Hepatocyte (in vitro differentiated cells): Measurements from ENCODE around the gene CREBBP.

Experiments used
- CTCF ChIP-seq: fragments of 200-600 bp; sonication (generic); IDR thresholded peaks from 2 replicates; pipeline ENCODE4 v1.5.1; 2016; ENCODE audit warnings: antibody characterized with exemption, mild to moderate bottlenecking; ENCODE audit not compliant: poor library complexity
- EZH2 ChIP-seq: fragments of 200-600 bp; sonication (generic); IDR thresholded peaks from 2 replicates; pipeline ENCODE4 v1.6.1; 2016; ENCODE audit warnings: antibody characterized with exemption, mild to moderate bottlenecking, borderline replicate concordance
- EZH2phosphoT487 ChIP-seq: fragments of 200-600 bp; sonication (generic); IDR thresholded peaks from one replicate; pipeline ENCODE4 v1.6.1; 2018; ENCODE audit warnings: antibody characterized with exemption, mild to moderate bottlenecking, low read depth, moderate library complexity; ENCODE audit not compliant: unreplicated experiment, severe bottlenecking

- TF ChIP-seq CTCF (no peak), EZH2 (no peak), EZH2phosphoT487 (no peak)
Observed at GRCh38 chr16:3868556-3868955, 12.0 kb downstream of the CREBBP start.
